Measurements from ENCODE around the gene TIGD3. TPM values are rescaled to one million over a fixed set of nuclear protein-coding genes. Genes with fewer than 3 reads are reported as not detected.

The TIGD3 gene
- total RNA-seq, 4 donors from 2014 or later, result not detected

DNA sequence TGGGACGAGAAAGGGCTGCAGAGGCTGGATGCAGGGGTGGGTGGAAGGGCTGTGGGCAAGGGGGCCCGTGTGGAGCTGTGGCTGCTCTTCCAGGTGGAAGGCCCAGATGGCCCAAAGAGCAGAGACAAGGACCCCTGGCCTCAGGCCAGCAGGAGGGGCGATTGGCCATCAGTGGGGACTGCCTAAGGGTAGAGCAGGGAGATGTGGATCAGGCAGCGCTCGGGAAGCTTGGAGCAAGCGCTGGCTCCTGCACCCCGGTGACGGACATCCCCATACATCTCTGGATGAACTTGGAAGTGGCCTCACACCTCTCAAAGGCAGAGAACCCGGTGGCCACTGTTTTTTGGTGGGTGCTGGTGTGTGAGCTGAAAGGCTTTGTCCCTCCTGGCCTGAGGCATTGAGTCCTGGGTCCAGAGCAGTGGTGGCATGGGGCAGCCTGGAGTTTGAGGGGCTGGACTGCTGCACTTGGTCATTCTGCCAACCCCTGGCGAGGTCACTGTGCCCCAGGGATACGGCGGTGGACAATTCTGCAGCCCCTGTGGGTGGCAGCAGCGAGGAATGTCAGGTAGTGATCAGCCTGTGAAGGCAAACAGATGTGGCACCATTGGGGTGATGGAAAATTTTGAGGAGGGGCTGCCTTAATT, 37.8 kb downstream of the TIGD3 start:
- TF ChIP-seq, protein P1, sequence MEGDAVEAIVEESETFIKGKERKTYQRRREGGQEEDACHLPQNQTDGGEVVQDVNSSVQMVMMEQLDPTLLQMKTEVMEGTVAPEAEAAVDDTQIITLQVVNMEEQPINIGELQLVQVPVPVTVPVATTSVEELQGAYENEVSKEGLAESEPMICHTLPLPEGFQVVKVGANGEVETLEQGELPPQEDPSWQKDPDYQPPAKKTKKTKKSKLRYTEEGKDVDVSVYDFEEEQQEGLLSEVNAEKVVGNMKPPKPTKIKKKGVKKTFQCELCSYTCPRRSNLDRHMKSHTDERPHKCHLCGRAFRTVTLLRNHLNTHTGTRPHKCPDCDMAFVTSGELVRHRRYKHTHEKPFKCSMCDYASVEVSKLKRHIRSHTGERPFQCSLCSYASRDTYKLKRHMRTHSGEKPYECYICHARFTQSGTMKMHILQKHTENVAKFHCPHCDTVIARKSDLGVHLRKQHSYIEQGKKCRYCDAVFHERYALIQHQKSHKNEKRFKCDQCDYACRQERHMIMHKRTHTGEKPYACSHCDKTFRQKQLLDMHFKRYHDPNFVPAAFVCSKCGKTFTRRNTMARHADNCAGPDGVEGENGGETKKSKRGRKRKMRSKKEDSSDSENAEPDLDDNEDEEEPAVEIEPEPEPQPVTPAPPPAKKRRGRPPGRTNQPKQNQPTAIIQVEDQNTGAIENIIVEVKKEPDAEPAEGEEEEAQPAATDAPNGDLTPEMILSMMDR (IDR thresholded peaks at IDR 0.05; ENCODE audit: low read depth), result no peak

DNA sequence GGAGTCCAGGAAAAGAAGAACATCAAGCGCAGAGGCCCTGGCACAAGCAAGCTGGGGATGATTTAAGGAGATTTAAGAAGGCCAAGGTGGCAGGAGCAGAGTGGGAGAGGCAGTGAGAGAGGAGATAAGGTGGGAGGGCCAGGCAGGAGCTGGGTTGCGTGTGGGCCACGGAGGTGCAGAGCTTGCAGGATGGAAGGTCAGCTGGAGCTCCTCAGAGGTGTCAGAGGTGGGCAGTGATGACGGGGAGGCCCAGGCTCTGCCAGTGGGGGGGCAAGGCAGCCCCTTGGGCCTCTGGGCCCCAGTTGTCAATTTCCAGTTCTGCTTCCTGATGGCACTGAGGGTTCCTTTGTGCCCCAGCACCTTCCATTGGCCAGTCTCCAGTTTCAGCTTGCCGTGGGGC, 38.3 kb downstream of the TIGD3 start:
- TF ChIP-seq, protein P1 (IDR thresholded peaks at IDR 0.05; ENCODE audit: low read depth), result no peak

DNA sequence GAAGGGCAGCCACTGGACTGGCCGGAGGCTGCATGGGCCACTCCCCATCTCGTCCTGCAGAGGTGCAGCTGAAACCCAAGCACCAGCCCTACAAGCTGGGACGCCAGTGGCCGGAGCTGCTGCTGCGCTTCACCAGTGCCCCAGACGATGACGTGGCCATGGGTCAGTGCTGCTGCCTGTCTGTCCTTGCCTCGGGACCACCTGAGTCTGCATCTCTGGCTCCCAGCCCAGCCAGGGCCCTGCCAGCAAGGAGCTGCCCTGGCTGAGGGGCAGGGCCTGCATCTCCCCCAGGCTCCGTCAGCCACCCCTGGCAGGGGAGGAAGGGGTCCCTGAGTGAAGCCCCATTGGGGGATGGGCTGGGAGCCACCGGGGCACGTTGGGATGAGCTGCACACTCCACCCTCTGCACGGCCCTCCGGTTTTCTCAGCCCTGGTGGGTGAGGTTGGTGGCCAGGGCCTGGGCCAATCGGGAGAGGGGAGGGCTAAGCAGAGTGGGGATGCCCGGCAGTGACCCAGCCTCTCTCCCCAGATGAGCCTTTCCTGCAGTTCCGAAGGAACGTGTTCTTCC, 39.0 kb downstream of the TIGD3 start:
- TF ChIP-seq, protein P1 (IDR thresholded peaks at IDR 0.05; ENCODE audit: low read depth), result no peak

DNA sequence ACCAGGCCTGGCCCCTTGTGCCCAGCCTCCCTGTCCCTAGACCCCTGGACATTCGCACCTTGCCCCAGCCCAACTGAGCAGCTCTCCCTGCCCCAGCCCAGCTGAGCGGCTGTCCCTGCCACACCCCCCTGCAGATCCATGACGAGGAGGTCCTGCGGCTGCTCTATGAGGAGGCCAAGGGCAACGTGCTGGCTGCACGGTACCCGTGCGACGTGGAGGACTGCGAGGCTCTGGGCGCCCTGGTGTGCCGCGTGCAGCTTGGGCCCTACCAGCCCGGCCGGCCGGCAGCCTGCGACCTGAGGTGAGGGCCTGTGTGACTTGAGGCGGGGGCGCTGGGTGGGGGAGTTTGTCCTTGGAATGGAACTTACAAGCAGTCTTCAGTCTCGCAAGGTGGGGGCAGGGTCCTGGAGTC, 39.6 kb downstream of the TIGD3 start:
- TF ChIP-seq, protein P1 (IDR thresholded peaks at IDR 0.05; ENCODE audit: low read depth), result no peak

DNA sequence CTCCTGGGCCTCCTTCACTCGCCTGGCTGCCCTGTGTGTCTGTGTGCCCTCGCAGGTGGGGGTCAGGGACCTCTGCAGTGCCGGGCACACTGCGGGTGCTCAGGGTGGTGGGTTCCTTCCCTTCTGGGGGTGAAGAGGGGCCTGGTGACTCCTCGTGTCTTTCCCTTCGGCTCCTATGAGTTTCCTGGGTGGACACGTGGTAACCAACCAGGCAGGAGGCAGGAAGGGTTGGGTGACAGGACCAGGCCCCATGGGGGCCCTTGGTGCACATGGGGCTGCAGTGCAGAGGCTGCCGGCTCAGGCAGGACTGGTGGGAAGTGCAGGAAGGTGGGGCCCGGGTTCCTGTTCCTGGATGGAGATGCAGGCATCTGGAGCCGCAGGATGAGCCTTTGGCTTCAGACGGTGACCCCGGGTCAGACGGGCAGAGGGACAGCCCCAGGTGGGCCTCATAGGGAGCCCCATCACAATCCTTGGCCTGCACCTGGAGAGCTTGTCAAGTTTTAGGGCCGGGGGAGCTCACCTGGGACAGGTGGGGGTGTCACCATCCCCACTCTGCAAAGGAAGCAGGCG, 41.5 kb downstream of the TIGD3 start:
- TF ChIP-seq, protein P1 (IDR thresholded peaks at IDR 0.05; ENCODE audit: low read depth), result no peak

DNA sequence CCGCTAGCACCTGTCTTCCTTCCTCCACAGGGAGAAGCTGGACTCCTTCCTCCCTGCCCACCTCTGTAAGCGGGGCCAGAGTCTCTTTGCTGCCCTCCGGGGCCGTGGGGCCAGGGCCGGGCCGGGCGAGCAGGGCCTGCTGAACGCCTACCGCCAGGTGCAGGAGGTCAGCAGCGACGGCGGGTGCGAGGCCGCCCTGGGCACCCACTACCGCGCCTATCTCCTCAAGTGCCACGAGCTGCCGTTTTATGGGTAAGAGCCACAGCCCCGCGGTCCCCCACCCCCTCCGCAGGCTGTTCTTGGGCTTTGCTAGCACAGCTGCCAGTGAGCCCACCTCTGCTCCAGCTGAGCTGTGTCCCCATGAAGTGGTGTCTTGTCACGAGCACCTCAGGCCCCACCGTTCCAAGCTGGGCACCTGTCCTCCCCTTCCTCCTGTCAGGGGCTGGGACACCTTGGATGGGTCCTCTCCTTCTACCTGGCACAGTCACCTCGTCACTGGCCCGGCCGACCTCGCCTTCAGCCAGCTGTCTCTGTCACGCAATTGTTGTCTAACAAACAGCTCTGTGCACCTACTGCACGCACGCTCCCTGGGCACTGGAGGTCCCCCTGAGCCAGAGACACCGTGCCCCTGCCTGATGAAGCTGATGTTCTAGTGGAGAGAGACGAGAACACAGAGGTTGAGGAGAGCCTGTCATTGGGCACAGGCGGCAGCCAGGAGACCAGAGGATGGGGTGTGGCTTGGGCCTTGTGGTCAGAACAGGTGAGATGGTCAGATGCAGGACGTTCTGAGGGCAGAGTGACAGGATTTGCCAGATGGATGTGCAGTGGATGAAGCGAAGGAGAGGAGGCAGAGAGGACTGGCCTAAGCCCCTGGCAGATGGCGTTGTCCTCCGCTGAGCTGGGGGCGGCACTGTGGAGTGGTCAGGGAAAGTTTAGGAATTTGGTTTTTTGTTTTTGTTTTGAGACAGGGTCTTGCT, 42.5 kb downstream of the TIGD3 start:
- TF ChIP-seq, protein P1 (IDR thresholded peaks at IDR 0.05; ENCODE audit: low read depth), result no peak
